ENCODE results near the gene SAMD4A. TPM values are rescaled to one million over a fixed set of nuclear protein-coding genes. Genes with fewer than 3 reads are reported as not detected.
A peak's percentile ranks its signal among the peaks of the same experiment; 100 is the strongest.

Gene SAMD4A
- total RNA-seq, 2 donors from 2014 or later: 11.2 to 15.3 TPM

DNA sequence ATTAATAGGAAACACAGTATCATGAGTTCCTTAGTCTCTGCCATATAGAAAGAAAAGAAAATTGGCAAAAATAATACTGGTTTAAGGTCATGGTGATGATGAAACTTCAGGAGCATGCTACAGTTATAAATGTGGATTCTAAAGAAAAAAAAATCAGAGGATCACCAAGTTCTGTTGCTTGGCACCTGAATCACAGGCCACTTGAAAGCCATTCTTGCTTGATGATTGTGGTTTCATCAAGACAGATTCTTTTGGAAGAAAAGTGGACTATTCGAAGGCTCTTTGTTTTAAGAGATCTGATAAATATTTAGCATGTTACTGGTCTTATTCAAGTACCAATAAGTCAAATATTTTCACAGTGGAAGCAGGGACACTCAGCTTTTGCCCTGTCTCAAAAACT, 148.9 kb downstream of the SAMD4A start:
- Histone ChIP-seq H3K36me3 (replicated peaks in 1 of 2; ENCODE audit: insufficient read depth in 1 of 2, low read depth in 2 of 2) (no peaks in the 10 kb centered on the region), H3K4me3 (no peak overlapping the region), H3K4me1 (no peaks in the 10 kb centered on the region), H3K27me3 (no peaks in the 10 kb centered on the region), H3K27ac (no peak overlapping the region), H3K9me3 (no peaks in the 10 kb centered on the region)
- ATAC-seq (no peak), DNase-seq (no peak)
- intact Hi-C loops (cut with DNase I): no loop called here
- no peak for TF ChIP-seq POLR2A (IDR thresholded peaks at IDR 0.05)
- TF ChIP-seq, protein P1, sequence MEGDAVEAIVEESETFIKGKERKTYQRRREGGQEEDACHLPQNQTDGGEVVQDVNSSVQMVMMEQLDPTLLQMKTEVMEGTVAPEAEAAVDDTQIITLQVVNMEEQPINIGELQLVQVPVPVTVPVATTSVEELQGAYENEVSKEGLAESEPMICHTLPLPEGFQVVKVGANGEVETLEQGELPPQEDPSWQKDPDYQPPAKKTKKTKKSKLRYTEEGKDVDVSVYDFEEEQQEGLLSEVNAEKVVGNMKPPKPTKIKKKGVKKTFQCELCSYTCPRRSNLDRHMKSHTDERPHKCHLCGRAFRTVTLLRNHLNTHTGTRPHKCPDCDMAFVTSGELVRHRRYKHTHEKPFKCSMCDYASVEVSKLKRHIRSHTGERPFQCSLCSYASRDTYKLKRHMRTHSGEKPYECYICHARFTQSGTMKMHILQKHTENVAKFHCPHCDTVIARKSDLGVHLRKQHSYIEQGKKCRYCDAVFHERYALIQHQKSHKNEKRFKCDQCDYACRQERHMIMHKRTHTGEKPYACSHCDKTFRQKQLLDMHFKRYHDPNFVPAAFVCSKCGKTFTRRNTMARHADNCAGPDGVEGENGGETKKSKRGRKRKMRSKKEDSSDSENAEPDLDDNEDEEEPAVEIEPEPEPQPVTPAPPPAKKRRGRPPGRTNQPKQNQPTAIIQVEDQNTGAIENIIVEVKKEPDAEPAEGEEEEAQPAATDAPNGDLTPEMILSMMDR (IDR thresholded peaks at IDR 0.05): no peak
- 56 to 57% methylated on average over 1 of the region's 1 CpG for WGBS, 2 donors

GRCh38 chr14:54716862-54717261, 149.9 kb downstream of the SAMD4A start:
- Histone ChIP-seq H3K4me1 (no peaks in the 10 kb centered on the region), H3K27me3 (no peaks in the 10 kb centered on the region), H3K4me3 (no peak overlapping the region), H3K9me3 (no peaks in the 10 kb centered on the region), H3K36me3 (replicated peaks in 1 of 2; ENCODE audit: insufficient read depth in 1 of 2, low read depth in 2 of 2) (no peaks in the 10 kb centered on the region), H3K27ac (no peak overlapping the region)
- ATAC-seq (no peak), DNase-seq (no peak)
- WGBS, 2 donors: 99 to 100% methylated on average over 3 of the region's 3 CpGs
- intact Hi-C loops (cut with DNase I): no loop called here
- no peak for TF ChIP-seq POLR2A (IDR thresholded peaks at IDR 0.05)
- TF ChIP-seq, protein P1 (IDR thresholded peaks at IDR 0.05): no peak

- WGBS, 2 donors: 73 to 82% methylated on average over 3 of the region's 3 CpGs
These were observed 151.1 kb downstream of the SAMD4A start for GRCh38 chr14:54718046-54718445.

GRCh38 chr14:54719406-54719805, 152.5 kb downstream of the SAMD4A start:
- ATAC-seq (no peak), DNase-seq (no peak)
- intact Hi-C loops (cut with DNase I): no loop called here
- TF ChIP-seq POLR2A (IDR thresholded peaks at IDR 0.05): no peak
- TF ChIP-seq, protein P1 (IDR thresholded peaks at IDR 0.05): no peak
- WGBS, 2 donors: 79 to 85% methylated on average over 4 of the region's 4 CpGs
- no peaks in the 10 kb centered on the region for H3K27me3 ChIP-seq
- no peak overlapping the region for H3K27ac ChIP-seq
- H3K36me3 ChIP-seq (replicated peaks in 1 of 2; ENCODE audit: insufficient read depth in 1 of 2, low read depth in 2 of 2): no peaks in the 10 kb centered on the region
- no peaks in the 10 kb centered on the region for H3K9me3 ChIP-seq
- H3K4me1 ChIP-seq: no peaks in the 10 kb centered on the region
- no peak overlapping the region for H3K4me3 ChIP-seq

More at GRCh38 chr14:54718046-54718445, 151.1 kb downstream of the SAMD4A start:
- H3K36me3 ChIP-seq (replicated peaks in 1 of 2; ENCODE audit: insufficient read depth in 1 of 2, low read depth in 2 of 2): no peaks in the 10 kb centered on the region
- no peak for TF ChIP-seq POLR2A (IDR thresholded peaks at IDR 0.05)
- TF ChIP-seq, protein P1 (IDR thresholded peaks at IDR 0.05): no peak
- H3K4me1 ChIP-seq: no peaks in the 10 kb centered on the region
- DNase-seq (no peak), ATAC-seq (no peak)
- intact Hi-C loops (cut with DNase I): no loop called here
- no peaks in the 10 kb centered on the region for H3K9me3 ChIP-seq
- no peak overlapping the region for H3K27ac ChIP-seq
- H3K27me3 ChIP-seq: no peaks in the 10 kb centered on the region
- H3K4me3 ChIP-seq: no peak overlapping the region

DNA sequence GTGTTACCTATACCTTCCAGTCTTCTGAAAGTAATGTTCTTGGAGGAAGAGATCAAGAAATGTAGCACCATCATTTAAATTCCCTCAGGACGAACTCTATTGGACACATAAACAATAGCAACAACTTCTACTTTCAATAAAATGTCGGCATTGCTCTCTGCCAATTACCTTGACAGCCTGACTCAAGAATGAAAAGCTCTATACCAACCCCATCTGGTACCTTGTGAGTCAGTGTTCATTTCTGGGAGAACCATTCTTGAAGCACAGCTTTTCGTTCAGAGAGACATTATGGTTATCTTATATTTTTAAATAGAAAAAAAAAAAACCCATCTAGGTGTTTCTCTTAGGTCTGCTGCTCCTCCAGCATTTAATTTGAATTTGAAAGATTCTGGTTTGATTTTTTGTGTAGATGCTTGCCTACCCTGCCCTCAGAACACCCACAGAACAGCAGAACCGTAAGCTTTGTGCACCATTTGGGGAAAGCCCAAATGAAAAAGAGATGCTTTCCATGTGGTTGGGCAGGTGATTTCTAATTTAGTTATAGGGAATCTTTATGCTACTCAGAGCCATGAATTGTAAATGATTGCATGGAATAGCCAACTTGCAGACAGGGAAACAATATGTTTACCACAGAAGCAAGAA, 156.0 kb downstream of the SAMD4A start:
- Histone ChIP-seq H3K27me3 (no peaks in the 10 kb centered on the region), H3K27ac (no peak overlapping the region), H3K4me1 (no peaks in the 10 kb centered on the region), H3K4me3 (no peak overlapping the region), H3K9me3 (no peaks in the 10 kb centered on the region), H3K36me3 (replicated peaks in 1 of 2; ENCODE audit: insufficient read depth in 1 of 2, low read depth in 2 of 2) (no peaks in the 10 kb centered on the region)
- WGBS, 2 donors: 70 to 79% methylated on average over 4 of the region's 4 CpGs
- no peak for ATAC-seq
- no peak for DNase-seq
- TF ChIP-seq POLR2A (IDR thresholded peaks at IDR 0.05): no peak
- TF ChIP-seq, protein P1 (IDR thresholded peaks at IDR 0.05): peak in 1 of 7 experiments; percentile 8
- intact Hi-C loops (cut with DNase I): no loop called here
